Measurements from ENCODE around the gene GALNT16. TPM values are rescaled to one million over a fixed set of nuclear protein-coding genes. Genes with fewer than 3 reads are reported as not detected.

The GALNT16 gene
- total RNA-seq, 1 donor from 2014 or later = 4.1 TPM

- no peak for FAIRE-seq
- peak in 1 of 2 donors; percentile 38 for DNase-seq (ENCODE audit: low spot score in 2 of 2)
Measured at GRCh38 chr14:69315301-69315700, 55.3 kb downstream of the GALNT16 start.

- DNase-seq (ENCODE audit: low spot score in 2 of 2) (no peak), FAIRE-seq (no peak)
Measured at GRCh38 chr14:69316449-69317101, 56.6 kb downstream of the GALNT16 start.

GRCh38 chr14:69317102-69317755 lies 57.3 kb downstream of the GALNT16 start:
- DNase-seq (ENCODE audit: low spot score in 2 of 2) = no peak
- FAIRE-seq = no peak

- DNase-seq (ENCODE audit: low spot score in 2 of 2) (no peak), FAIRE-seq (no peak)
Measured at GRCh38 chr14:69317780-69318179, 57.8 kb downstream of the GALNT16 start.

- no peak for FAIRE-seq
- DNase-seq (ENCODE audit: low spot score in 2 of 2) = no peak
Measured at GRCh38 chr14:69318241-69318640, 58.3 kb downstream of the GALNT16 start.

GRCh38 chr14:69318901-69319475 lies 59.0 kb downstream of the GALNT16 start:
- FAIRE-seq = no peak
- DNase-seq (ENCODE audit: low spot score in 2 of 2) = no peak

- DNase-seq (ENCODE audit: low spot score in 2 of 2) = no peak
- no peak for FAIRE-seq
Measured at GRCh38 chr14:69319911-69320310, 60.0 kb downstream of the GALNT16 start.

GRCh38 chr14:69320581-69321365 lies 60.8 kb downstream of the GALNT16 start:
- FAIRE-seq (no peak), DNase-seq (ENCODE audit: low spot score in 2 of 2) (no peak)

GRCh38 chr14:69321601-69322330 lies 61.8 kb downstream of the GALNT16 start:
- no peak for DNase-seq (ENCODE audit: low spot score in 2 of 2)
- no peak for FAIRE-seq

- no peak for DNase-seq (ENCODE audit: low spot score in 2 of 2)
- no peak for FAIRE-seq
Measured at GRCh38 chr14:69323266-69323998, 63.5 kb downstream of the GALNT16 start.

- FAIRE-seq (no peak), DNase-seq (ENCODE audit: low spot score in 2 of 2) (no peak)
Measured at GRCh38 chr14:69323999-69324282, 64.0 kb downstream of the GALNT16 start.

- FAIRE-seq = no peak
- DNase-seq (ENCODE audit: low spot score in 2 of 2) = no peak
Measured at GRCh38 chr14:69324341-69324931, 64.5 kb downstream of the GALNT16 start.

- DNase-seq (ENCODE audit: low spot score in 2 of 2) = no peak
- FAIRE-seq = no peak
Measured at GRCh38 chr14:69325086-69325485, 65.1 kb downstream of the GALNT16 start.

GRCh38 chr14:69325646-69326265 lies 65.8 kb downstream of the GALNT16 start:
- no peak for DNase-seq (ENCODE audit: low spot score in 2 of 2)
- FAIRE-seq = no peak

GRCh38 chr14:69326611-69327010 lies 66.7 kb downstream of the GALNT16 start:
- no peak for FAIRE-seq
- DNase-seq (ENCODE audit: low spot score in 2 of 2) = no peak

GRCh38 chr14:69327507-69327906 lies 67.5 kb downstream of the GALNT16 start:
- DNase-seq (ENCODE audit: low spot score in 2 of 2) (no peak), FAIRE-seq (no peak)

GRCh38 chr14:69328317-69328716 lies 68.4 kb downstream of the GALNT16 start:
- DNase-seq (ENCODE audit: low spot score in 2 of 2) (no peak), FAIRE-seq (no peak)

- no peak for DNase-seq (ENCODE audit: low spot score in 2 of 2)
- no peak for FAIRE-seq
Measured at GRCh38 chr14:69328765-69329164, 68.8 kb downstream of the GALNT16 start.

GRCh38 chr14:69331206-69331605 lies 71.2 kb downstream of the GALNT16 start:
- FAIRE-seq = no peak
- no peak for DNase-seq (ENCODE audit: low spot score in 2 of 2)

Data from frontal cortex (tissue), 4 donors.